Smooth muscle cell (in vitro differentiated cells): Measurements from ENCODE around the gene TUBA4B. TPM values are rescaled to one million over a fixed set of nuclear protein-coding genes. Genes with fewer than 3 reads are reported as not detected.
"Not testable (repeated sequence)": the region's sequence is repeated elsewhere in the genome, so short reads cannot be mapped to it uniquely, and the experiment has no call there.

Experiments
- DNase-seq: peaks from one replicate; lab custom pipeline; 2025; ENCODE audit not compliant: unreplicated experiment; lab: John Stamatoyannopoulos, UW
- H2AFZ ChIP-seq: fragments of 200-600 bp; sonication (generic); 2 replicates; pipeline ENCODE4 v1.6.0; 2016; ENCODE audit warnings: antibody characterized with exemption, low read depth, mild to moderate bottlenecking
- H3F3A ChIP-seq: fragments of 200-600 bp; sonication (generic); 2 replicates; pipeline ENCODE4 v1.6.0; 2017; ENCODE audit warnings: antibody characterized with exemption, low read depth
- H3K27ac ChIP-seq: fragments of 200-600 bp; sonication (generic); 2 replicates; pipeline ENCODE4 v1.5.1; 2016; ENCODE audit warnings: low read depth, mild to moderate bottlenecking
- H3K27me3 ChIP-seq: fragments of 200-600 bp; sonication (generic); 2 replicates; pipeline ENCODE4 v1.6.1; 2016; ENCODE audit warnings: low read depth, mild to moderate bottlenecking
- H3K36me3 ChIP-seq: fragments of 200-600 bp; sonication (generic); 2 replicates; pipeline ENCODE4 v1.5.1; 2016; ENCODE audit warnings: low read depth
- H3K4me1 ChIP-seq: fragments of 200-600 bp; sonication (generic); 2 replicates; pipeline ENCODE4 v1.5.1; 2016; ENCODE audit warnings: low read depth
- H3K4me2 ChIP-seq: fragments of 200-600 bp; sonication (generic); 2 replicates; pipeline ENCODE4 v1.6.0; 2016; ENCODE audit warnings: mild to moderate bottlenecking
- H3K4me3 ChIP-seq: fragments of 200-600 bp; sonication (generic); 2 replicates; pipeline ENCODE4 v1.5.1; 2016; ENCODE audit warnings: mild to moderate bottlenecking
- H3K79me2 ChIP-seq: fragments of 200-600 bp; sonication (generic); 2 replicates; pipeline ENCODE4 v1.6.0; 2016; ENCODE audit warnings: low read depth, mild to moderate bottlenecking
- H3K9ac ChIP-seq: fragments of 200-600 bp; sonication (generic); 2 replicates; pipeline ENCODE4 v1.6.0; 2016; ENCODE audit warnings: low read depth
- H3K9me3 ChIP-seq: fragments of 200-600 bp; sonication (generic); replicated peaks from 2 replicates; pipeline ENCODE4 v1.5.1; 2016; ENCODE audit warnings: low read depth
- H4K20me1 ChIP-seq: fragments of 200-600 bp; sonication (generic); 2 replicates; pipeline ENCODE4 v1.6.0; 2016; ENCODE audit warnings: low read depth
- CTCF ChIP-seq: fragments of 200-600 bp; sonication (generic); IDR thresholded peaks from 2 replicates; pipeline ENCODE4 v1.5.1; 2017; ENCODE audit warnings: borderline replicate concordance, mild to moderate bottlenecking, antibody characterized with exemption; ENCODE audit not compliant: insufficient read depth, poor library complexity, severe bottlenecking
- WGBS: methylation state at CpG from one replicate; pipeline ENCODE4 v1.1.7; 2016; ENCODE audit warnings: low lambda C conversion rate; 5-methylcytosine and 5-hydroxymethylcytosine counted together
- polyA plus RNA-seq: library from polyadenylated mRNA; unstranded; fragments of >200 nt; fragmentation: Nextera tagmentation; extraction: Ambion mirVana; gene quantifications from 2 replicates; pipeline ENCODE4 v1.2.1, GENCODE V29; 2016
- total RNA-seq: library from RNA; depleted of rRNA; stranded (reverse); fragments of >200 nt; gene quantifications from 2 replicates; pipeline ENCODE4 v1.2.3, GENCODE V29; 2014

TUBA4B gene
- total and polyA plus RNA-seq, 2 experiments from 2014 or later: not detected

GRCh38 chr2:219253753-219254589, 928 bp downstream of the TUBA4B start, which contains the start of gene TUBA4A:
TSS of gene TUBA4A (minus strand) at chr2:219253918. CDS start at chr2:219253858, 60 bp downstream.
- H3K4me2 ChIP-seq: peak within 1 kb of the TSS; percentile 92
- H3F3A ChIP-seq: peaks cover 17% of the 10 kb centered on the region
- H3K4me1 ChIP-seq: peaks cover 20% of the 10 kb centered on the region
- peak within 1 kb of the TSS; percentile 24 for H3K27ac ChIP-seq
- peak within 1 kb of the TSS; percentile 45 for H3K9ac ChIP-seq
- no peaks in the 10 kb centered on the region for H4K20me1 ChIP-seq
- H3K4me3 ChIP-seq: peak within 1 kb of the TSS; percentile 57
- WGBS: 3% methylated on average over 72 of the region's 76 CpGs
- DNase-seq: no peak
- no peaks in the 10 kb centered on the region for H3K9me3 ChIP-seq
- H3K79me2 ChIP-seq: no peaks in the 10 kb centered on the region
- no peak for TF ChIP-seq CTCF
- H3K27me3 ChIP-seq: peaks cover 54% of the 10 kb centered on the region
- H2AFZ ChIP-seq: peak within 1 kb of the TSS; percentile 71
- no peaks in the 10 kb centered on the region for H3K36me3 ChIP-seq

DNA sequence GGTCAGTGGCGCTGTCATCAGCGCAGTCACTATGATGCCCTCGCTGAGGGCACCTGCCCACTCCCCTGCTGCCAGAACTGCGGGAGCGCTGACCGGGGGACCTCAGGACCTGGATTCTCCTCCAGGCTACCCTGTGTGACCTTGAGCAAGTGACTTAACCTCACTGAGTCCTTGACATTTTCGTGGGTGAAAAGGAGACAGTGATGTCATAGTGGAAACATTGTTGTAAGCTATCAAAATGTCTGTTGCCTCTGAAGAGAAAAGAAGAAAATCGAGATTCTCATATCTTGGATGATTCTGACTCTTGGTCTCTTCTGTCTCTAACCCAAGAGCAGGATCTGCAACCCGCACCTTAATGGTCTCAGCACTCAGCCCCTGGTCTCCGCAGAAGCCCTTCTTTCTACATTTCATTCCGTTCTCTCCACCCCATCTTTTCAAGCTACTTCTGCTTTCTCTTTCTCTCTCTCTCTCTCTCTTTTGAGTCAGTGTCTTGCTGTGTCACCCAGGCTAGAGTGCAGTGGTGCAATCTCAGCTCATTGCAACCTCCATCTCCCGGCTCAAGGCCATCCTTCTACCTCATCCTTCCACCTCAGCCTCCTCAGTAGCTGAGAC, 1.7 kb downstream of the TUBA4B start:
- no peaks in the 10 kb centered on the region for H4K20me1 ChIP-seq
- H3K27ac ChIP-seq: peak overlapping the region; percentile 24
- DNase-seq: no peak
- WGBS: 36% methylated on average over 12 of the region's 12 CpGs
- peak overlapping the region; percentile 45 for H3K9ac ChIP-seq
- peak overlapping the region; percentile 71 for H2AFZ ChIP-seq
- H3K27me3 ChIP-seq: peaks cover 55% of the 10 kb centered on the region
- no peaks in the 10 kb centered on the region for H3K79me2 ChIP-seq
- no peak for TF ChIP-seq CTCF
- no peaks in the 10 kb centered on the region for H3K36me3 ChIP-seq
- peaks cover 10% of the 10 kb centered on the region for H3F3A ChIP-seq
- H3K4me3 ChIP-seq: peak overlapping the region; percentile 57
- H3K4me2 ChIP-seq: peak overlapping the region; percentile 92
- no peaks in the 10 kb centered on the region for H3K9me3 ChIP-seq
- peaks cover 17% of the 10 kb centered on the region for H3K4me1 ChIP-seq

DNA sequence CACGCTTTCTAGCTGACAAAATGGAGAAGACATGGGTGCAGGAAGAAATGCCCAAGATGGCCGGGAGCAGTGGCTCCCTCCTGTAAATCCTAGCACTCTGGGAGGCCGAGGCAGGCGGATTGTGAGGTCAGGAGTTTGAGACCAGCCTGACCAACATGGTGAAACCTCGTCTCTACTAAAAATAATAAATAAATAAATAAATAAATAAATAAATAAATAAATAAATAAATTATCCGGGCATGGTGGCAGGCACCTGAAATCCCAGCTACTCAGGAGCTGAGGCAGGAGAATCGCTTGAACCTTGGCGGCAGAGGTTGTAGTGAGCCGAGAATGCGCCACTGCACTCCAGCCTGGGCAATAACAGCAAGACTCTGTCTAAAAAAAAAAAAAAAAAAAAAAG, 5.9 kb downstream of the TUBA4B start:
- not testable (repeated sequence) for H3F3A ChIP-seq, DNase-seq, H2AFZ ChIP-seq, H4K20me1 ChIP-seq, H3K9me3 ChIP-seq, H3K4me2 ChIP-seq, H3K27ac ChIP-seq, H3K4me1 ChIP-seq, H3K79me2 ChIP-seq, H3K4me3 ChIP-seq, H3K9ac ChIP-seq, H3K36me3 ChIP-seq
- H3K27me3 ChIP-seq: peaks cover 33% of the 10 kb centered on the region
- 90% methylated on average over 10 of the region's 10 CpGs for WGBS

GRCh38 chr2:219261024-219261855, 8.2 kb downstream of the TUBA4B start:
- no peak for TF ChIP-seq CTCF
- no peaks in the 10 kb centered on the region for H3F3A ChIP-seq
- WGBS: 82% methylated on average over 5 of the region's 5 CpGs
- H3K9ac ChIP-seq: no peak overlapping the region
- no peak overlapping the region for H2AFZ ChIP-seq
- no peak for DNase-seq
- peaks cover 10% of the 10 kb centered on the region for H3K27me3 ChIP-seq
- H3K9me3 ChIP-seq: no peaks in the 10 kb centered on the region
- no peaks in the 10 kb centered on the region for H3K79me2 ChIP-seq
- H3K36me3 ChIP-seq: no peaks in the 10 kb centered on the region
- no peak overlapping the region for H3K4me2 ChIP-seq
- H4K20me1 ChIP-seq: no peaks in the 10 kb centered on the region
- no peak overlapping the region for H3K4me3 ChIP-seq
- no peaks in the 10 kb centered on the region for H3K4me1 ChIP-seq
- H3K27ac ChIP-seq: no peak overlapping the region
